HepG2 (cell line): Measurements from ENCODE around the gene ELAVL4. TPM values are rescaled to one million over a fixed set of nuclear protein-coding genes. Genes with fewer than 3 reads are reported as not detected.

Source experiments
- ATAC-seq: fragments of 200-7000 bp; cut with Tn5 transposase; 3 replicates; pipeline ENCODE4 v1.9.1; 2020; ENCODE audit warnings: mild to moderate bottlenecking, moderate library complexity
- BruUV-seq: library from RNA; stranded (reverse); fragments of 400-500 nt; replicated peaks from 2 replicates; lab custom pipeline; 2021; lab: Mats Ljungman, UMichigan
- CTCF ChIA-PET: fragments of 300-600 bp; formaldehyde crosslinking; extraction: SDS; loops from one replicate; lab custom pipeline; 2021; ENCODE audit warnings: low total read pairs, inconsistent platforms, low intra/inter-chr PET ratio; lab: Yijun Ruan, JAX
- POLR2A ChIA-PET: fragments of 350-600 bp; sonication (Branson Sonifier 250); formaldehyde crosslinking; loops from one replicate; lab custom pipeline; 2020; ENCODE audit warnings: antibody characterized with exemption, inconsistent platforms; lab: Yijun Ruan, JAX
- DNase-seq: peaks from one replicate; pipeline ENCODE4 v3.0.0-alpha.2; 2015; ENCODE audit warnings: low spot score
- FAIRE-seq: peaks from 3 replicates; lab custom pipeline; 2011; peaks lifted over from hg19 to GRCh38; lab: Jason Lieb, UNC
- H2AFZ ChIP-seq: one replicate; pipeline ENCODE4 v1.6.1; 2011; ENCODE audit warnings: low read length, inconsistent platforms
- H3K27ac ChIP-seq: fragments of 300-600 bp; 3 replicates; pipeline ENCODE4 v1.8.0; 2011; ENCODE audit warnings: mixed run types, mild to moderate bottlenecking, mixed read lengths, low read length, inconsistent platforms; ENCODE audit not compliant: insufficient read depth; ENCODE audit errors: extremely low read length
- H3K27me3 ChIP-seq, 2 experiments: fragments of 200-600 bp in 1 of 2; 2 replicates in 1 of 2; 3 replicates in 1 of 2; pipeline versions ENCODE4 v1.6.0 to v1.8.0; 2011; ENCODE audit warnings: low read length in 2 of 2, mild to moderate bottlenecking in 2 of 2, moderate library complexity in 2 of 2, inconsistent platforms in 1 of 2; ENCODE audit not compliant: insufficient read depth in 2 of 2, control insufficient read depth in 1 of 2
- H3K36me3 ChIP-seq, 2 experiments: fragments of 200-600 bp in 1 of 2; replicated peaks in 1 of 2; 2 replicates in 1 of 2; 3 replicates in 1 of 2; pipeline versions ENCODE4 v1.5.1 to v1.8.0; 2011; ENCODE audit warnings: low read length in 2 of 2, inconsistent platforms in 1 of 2; ENCODE audit not compliant: insufficient read depth in 2 of 2, control insufficient read depth in 1 of 2
- H3K4me1 ChIP-seq: 2 replicates; pipeline ENCODE4 v1.5.1; 2012; ENCODE audit warnings: low read length, inconsistent platforms; ENCODE audit not compliant: insufficient read depth
- H3K4me2 ChIP-seq: 2 replicates; pipeline ENCODE4 v1.6.0; 2011; ENCODE audit warnings: low read depth, low read length, inconsistent platforms
- H3K4me3 ChIP-seq, 3 experiments: fragments of 200-600 bp in 1 of 3; sonication (generic), shearing (Covaris generic) in 1 of 3; replicated peaks in 1 of 3; 2 replicates each; pipeline ENCODE4 v1.5.1; 2011 to 2016; ENCODE audit warnings: low read length in 3 of 3, inconsistent platforms in 2 of 3, low read depth in 2 of 3, mild to moderate bottlenecking in 2 of 3, control low read depth in 1 of 3, mixed read lengths in 1 of 3; ENCODE audit not compliant: insufficient read depth in 1 of 3
- H3K79me2 ChIP-seq: one replicate; pipeline ENCODE4 v1.6.1; 2011; ENCODE audit warnings: low read length, inconsistent platforms; ENCODE audit not compliant: insufficient read depth
- H3K9ac ChIP-seq: 2 replicates; pipeline ENCODE4 v1.6.0; 2011; ENCODE audit warnings: mild to moderate bottlenecking, low read depth, low read length, inconsistent platforms; ENCODE audit not compliant: insufficient read depth
- H3K9me3 ChIP-seq: 2 replicates; pipeline ENCODE4 v1.5.1; 2012; ENCODE audit warnings: mild to moderate bottlenecking, low read length
- H4K20me1 ChIP-seq: 2 replicates; pipeline ENCODE4 v1.6.0; 2011; ENCODE audit warnings: inconsistent platforms, mild to moderate bottlenecking, low read length, moderate library complexity; ENCODE audit not compliant: insufficient read depth
- PAWR ChIP-seq: sonication (generic); formaldehyde crosslinking; IDR thresholded peaks from 2 replicates; pipeline ENCODE4 v1.4.0; 2020; ENCODE audit warnings: missing genetic modification reagents, mild to moderate bottlenecking, borderline replicate concordance
- RNF2 ChIP-seq: fragments of 450-650 bp; conservative IDR thresholded peaks from 2 replicates; pipeline ENCODE4 v1.6.1; 2016; ENCODE audit warnings: low read depth
- SAP130 ChIP-seq: IDR thresholded peaks from 2 replicates; pipeline ENCODE4 v1.6.1; 2016; ENCODE audit warnings: low read depth
- TP53 ChIP-seq: sonication (generic); formaldehyde crosslinking; conservative IDR thresholded peaks from 2 replicates; pipeline ENCODE4 v1.4.0; 2020; ENCODE audit warnings: missing genetic modification reagents
- TRIM22 ChIP-seq: fragments of 450-650 bp; IDR thresholded peaks from 2 replicates; pipeline ENCODE4 v1.6.1; 2017
- U2AF2 ChIP-seq: fragments of 200-400 bp; formaldehyde crosslinking; IDR thresholded peaks from 2 replicates; pipeline ENCODE4 v1.6.1; 2017; ENCODE audit warnings: low read depth, mild to moderate bottlenecking, low read length
- ZMYM4 ChIP-seq: sonication (generic); formaldehyde crosslinking; IDR thresholded peaks from 2 replicates; pipeline ENCODE4 v1.8.1; 2023; ENCODE audit warnings: mild to moderate bottlenecking, missing genetic modification reagents
- ZNF282 ChIP-seq: fragments of 450-650 bp; IDR thresholded peaks from 2 replicates; pipeline ENCODE4 v1.6.1; 2018; ENCODE audit not compliant: partially characterized antibody
- ZNF724P ChIP-seq: sonication (generic); formaldehyde crosslinking; IDR thresholded peaks from 2 replicates; pipeline ENCODE4 v1.8.0; 2022; ENCODE audit warnings: missing genetic modification reagents, borderline replicate concordance
- ZNF766 ChIP-seq: sonication (generic); formaldehyde crosslinking; IDR thresholded peaks from 2 replicates; pipeline ENCODE4 v1.5.0; 2020; ENCODE audit warnings: missing genetic modification reagents, borderline replicate concordance
- ZSCAN30 ChIP-seq: sonication (generic); formaldehyde crosslinking; IDR thresholded peaks from 2 replicates; pipeline ENCODE4 v1.5.0; 2020; ENCODE audit warnings: mild to moderate bottlenecking, missing genetic modification reagents
- WGBS: methylation state at CpG from one replicate; pipeline ENCODE4 v1.1.6; 2017; ENCODE audit warnings: low lambda C conversion rate; 5-methylcytosine and 5-hydroxymethylcytosine counted together
- in situ Hi-C: cut with HindIII; loops from 2 replicates; pipeline ENCODE4 v1.10.0; 2017; ENCODE audit warnings: low pct_unique_long_range_greater_than_20kb; ENCODE audit not compliant: extremely low pct_ligation_motif_present
- intact Hi-C: fragments of 100-400 bp; cut with micrococcal nuclease; formaldehyde crosslinking; loops from one replicate; pipeline ENCODE4 v1.10.0; 2022; ENCODE audit not compliant: unreplicated experiment
- polyA plus RNA-seq, 8 experiments: library from polyadenylated mRNA; depleted of rRNA in 3 of 8; stranded (reverse) in 7 of 8; unstranded in 1 of 8; fragments of >200 nt; fragmentation: Illumina TruSeq in 4 of 8; extraction: Trizol in 4 of 8; gene quantifications; 2 replicates each; pipeline versions ENCODE4 v1.2.1 to v1.2.3, GENCODE V29; 2011 to 2016; ENCODE audit warnings: low read depth in 4 of 8, missing spikeins in 1 of 8, mixed read lengths in 1 of 8; ENCODE audit not compliant: insufficient read depth in 1 of 8
- total RNA-seq, 5 experiments: library from RNA; depleted of rRNA; stranded (reverse); fragments of >200 nt; fragmentation: Illumina TruSeq; extraction: Trizol; gene quantifications; 2 replicates each; pipeline ENCODE4 v1.2.3, GENCODE V29; 2016; ENCODE audit warnings: low read depth in 1 of 5
- TF ChIP-seq, protein P1 (sequence below): sonication (generic); formaldehyde crosslinking; IDR thresholded peaks from 2 replicates; pipeline ENCODE4 v1.4.0; 2020; ENCODE audit warnings: missing genetic modification reagents
- TF ChIP-seq, protein P2 (sequence below): sonication (generic); formaldehyde crosslinking; IDR thresholded peaks from 2 replicates; pipeline ENCODE4 v1.5.0; 2020; ENCODE audit warnings: missing genetic modification reagents
- TF ChIP-seq, protein P3 (sequence below): IDR thresholded peaks from 2 replicates; pipeline ENCODE4 v1.6.1; 2016; ENCODE audit warnings: missing genetic modification reagents, missing compliant biosample characterization

The ELAVL4 gene
- total and polyA plus RNA-seq, 2 of the 13 experiments (the other 11 are each of a cell fraction or from before 2014, with no cell fraction given), result not detected

DNA sequence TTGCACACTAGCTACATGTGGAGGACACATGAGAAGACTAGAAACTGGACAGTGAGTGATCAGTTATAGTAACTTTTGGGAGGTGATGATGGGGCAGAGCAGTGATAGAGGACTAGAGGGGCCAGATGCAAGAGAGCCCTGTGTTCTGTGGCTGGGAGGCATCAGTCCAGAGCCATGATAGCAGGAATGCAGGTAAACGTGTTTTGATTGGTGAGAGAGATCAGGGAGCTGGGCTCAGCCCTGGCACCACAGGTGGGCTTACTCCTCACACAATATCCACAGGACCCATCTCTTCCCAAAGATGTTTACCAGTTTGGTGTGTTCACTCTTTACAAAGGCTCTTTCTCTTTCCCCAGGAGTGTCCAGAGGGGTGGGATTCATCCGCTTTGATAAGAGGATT, 86.5 kb downstream of the ELAVL4 start:
- TF ChIP-seq SAP130 (no peak), ZSCAN30 (CRISPR knock-in tag) (no peak), RNF2 (no peak), ZMYM4 (CRISPR knock-in tag) (no peak), TP53 (CRISPR knock-in tag) (no peak), U2AF2 (no peak), ZNF282 (no peak), ZNF766 (no peak), TRIM22 (no peak), PAWR (CRISPR knock-in tag) (no peak), ZNF724P (CRISPR knock-in tag) (no peak)
- TF ChIP-seq, protein P1, sequence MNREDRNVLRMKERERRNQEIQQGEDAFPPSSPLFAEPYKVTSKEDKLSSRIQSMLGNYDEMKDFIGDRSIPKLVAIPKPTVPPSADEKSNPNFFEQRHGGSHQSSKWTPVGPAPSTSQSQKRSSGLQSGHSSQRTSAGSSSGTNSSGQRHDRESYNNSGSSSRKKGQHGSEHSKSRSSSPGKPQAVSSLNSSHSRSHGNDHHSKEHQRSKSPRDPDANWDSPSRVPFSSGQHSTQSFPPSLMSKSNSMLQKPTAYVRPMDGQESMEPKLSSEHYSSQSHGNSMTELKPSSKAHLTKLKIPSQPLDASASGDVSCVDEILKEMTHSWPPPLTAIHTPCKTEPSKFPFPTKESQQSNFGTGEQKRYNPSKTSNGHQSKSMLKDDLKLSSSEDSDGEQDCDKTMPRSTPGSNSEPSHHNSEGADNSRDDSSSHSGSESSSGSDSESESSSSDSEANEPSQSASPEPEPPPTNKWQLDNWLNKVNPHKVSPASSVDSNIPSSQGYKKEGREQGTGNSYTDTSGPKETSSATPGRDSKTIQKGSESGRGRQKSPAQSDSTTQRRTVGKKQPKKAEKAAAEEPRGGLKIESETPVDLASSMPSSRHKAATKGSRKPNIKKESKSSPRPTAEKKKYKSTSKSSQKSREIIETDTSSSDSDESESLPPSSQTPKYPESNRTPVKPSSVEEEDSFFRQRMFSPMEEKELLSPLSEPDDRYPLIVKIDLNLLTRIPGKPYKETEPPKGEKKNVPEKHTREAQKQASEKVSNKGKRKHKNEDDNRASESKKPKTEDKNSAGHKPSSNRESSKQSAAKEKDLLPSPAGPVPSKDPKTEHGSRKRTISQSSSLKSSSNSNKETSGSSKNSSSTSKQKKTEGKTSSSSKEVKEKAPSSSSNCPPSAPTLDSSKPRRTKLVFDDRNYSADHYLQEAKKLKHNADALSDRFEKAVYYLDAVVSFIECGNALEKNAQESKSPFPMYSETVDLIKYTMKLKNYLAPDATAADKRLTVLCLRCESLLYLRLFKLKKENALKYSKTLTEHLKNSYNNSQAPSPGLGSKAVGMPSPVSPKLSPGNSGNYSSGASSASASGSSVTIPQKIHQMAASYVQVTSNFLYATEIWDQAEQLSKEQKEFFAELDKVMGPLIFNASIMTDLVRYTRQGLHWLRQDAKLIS, result no peak
- TF ChIP-seq, protein P2, sequence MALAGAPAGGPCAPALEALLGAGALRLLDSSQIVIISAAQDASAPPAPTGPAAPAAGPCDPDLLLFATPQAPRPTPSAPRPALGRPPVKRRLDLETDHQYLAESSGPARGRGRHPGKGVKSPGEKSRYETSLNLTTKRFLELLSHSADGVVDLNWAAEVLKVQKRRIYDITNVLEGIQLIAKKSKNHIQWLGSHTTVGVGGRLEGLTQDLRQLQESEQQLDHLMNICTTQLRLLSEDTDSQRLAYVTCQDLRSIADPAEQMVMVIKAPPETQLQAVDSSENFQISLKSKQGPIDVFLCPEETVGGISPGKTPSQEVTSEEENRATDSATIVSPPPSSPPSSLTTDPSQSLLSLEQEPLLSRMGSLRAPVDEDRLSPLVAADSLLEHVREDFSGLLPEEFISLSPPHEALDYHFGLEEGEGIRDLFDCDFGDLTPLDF (CRISPR knock-in tag), result no peak
- TF ChIP-seq, protein P3, sequence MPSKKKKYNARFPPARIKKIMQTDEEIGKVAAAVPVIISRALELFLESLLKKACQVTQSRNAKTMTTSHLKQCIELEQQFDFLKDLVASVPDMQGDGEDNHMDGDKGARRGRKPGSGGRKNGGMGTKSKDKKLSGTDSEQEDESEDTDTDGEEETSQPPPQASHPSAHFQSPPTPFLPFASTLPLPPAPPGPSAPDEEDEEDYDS (CRISPR knock-in tag), result no peak
- H3K27me3 ChIP-seq, result no peaks in the 10 kb centered on the region
- DNase-seq (no peak), FAIRE-seq (no peak), ATAC-seq (no peak)
- no peaks in the 10 kb centered on the region for H3K36me3 ChIP-seq
- H3K9me3 ChIP-seq, result no peaks in the 10 kb centered on the region
- CTCF ChIA-PET, result no interaction called here
- POLR2A ChIA-PET, result no interaction called here
- H3K4me3 ChIP-seq, result no peak overlapping the region
- no peaks in the 10 kb centered on the region for H4K20me1 ChIP-seq
- no peaks in the 10 kb centered on the region for H3K79me2 ChIP-seq
- no peak overlapping the region for H3K9ac ChIP-seq
- in situ Hi-C loops (no loop called here), intact Hi-C loops (no loop called here)
- no peaks in the 10 kb centered on the region for H3K4me1 ChIP-seq
- 7% methylated on average over 2 of the region's 2 CpGs for WGBS
- no TSS peak for BruUV-seq
- no peak overlapping the region for H3K4me2 ChIP-seq
- H2AFZ ChIP-seq, result no peak overlapping the region
- no peak overlapping the region for H3K27ac ChIP-seq
